ENCODE measurements around the gene MYL10.

The MYL10 gene

GRCh38 chr7:101565601-101566209, 63.4 kb downstream of the MYL10 start:
- DNase-seq (ENCODE audit: low read depth): no peak

- DNase-seq (ENCODE audit: low read depth): no peak
Observed at GRCh38 chr7:101564778-101565211, 64.3 kb downstream of the MYL10 start.

GRCh38 chr7:101563943-101564777, 64.9 kb downstream of the MYL10 start:
- DNase-seq (ENCODE audit: low read depth): no peak

All from stimulated activated CD8-positive, alpha-beta memory T cell treated with anti-CD3 and anti-CD28 coated beads, Interleukin-4, amount 100 ng/mL, for 24 hours (primary cell).